H1 (cell line): ENCODE results near the gene FGF14. TPM values are rescaled to one million over a fixed set of nuclear protein-coding genes. Genes with fewer than 3 reads are reported as not detected.

Source experiments
- CTCF ChIA-PET: fragments of 300-600 bp; sonication (Branson Sonifier 250); formaldehyde crosslinking; loops from one replicate; lab custom pipeline; 2021; ENCODE audit not compliant: partially characterized antibody; lab: Charles Lee
- POLR2A ChIA-PET: fragments of 300-600 bp; sonication (Branson Sonifier 250); formaldehyde crosslinking; loops from one replicate; lab custom pipeline; 2021; ENCODE audit warnings: inconsistent platforms; ENCODE audit not compliant: partially characterized antibody; lab: Charles Lee
- DNase-seq, 2 experiments: peaks; one replicate each; pipeline versions ENCODE4 v3.0.0 to v3.0.0-alpha.2; 2010 to 2022; ENCODE audit warnings: low spot score in 2 of 2, low read depth in 1 of 2, mixed read lengths in 1 of 2
- FAIRE-seq: peaks from 2 replicates; lab custom pipeline; 2011; peaks lifted over from hg19 to GRCh38; lab: Jason Lieb, UNC
- H2AFZ ChIP-seq: 2 replicates; pipeline ENCODE4 v1.8.1; 2012; ENCODE audit warnings: low read length, inconsistent platforms
- H2AK5ac ChIP-seq: 2 replicates; pipeline ENCODE4 v1.6.1; 2013; ENCODE audit warnings: low read depth, low read length
- H2BK120ac ChIP-seq: replicated peaks from 2 replicates; pipeline ENCODE3; 2013; ENCODE audit warnings: low read depth, low read length, inconsistent platforms
- H2BK12ac ChIP-seq: 2 replicates; pipeline ENCODE4 v1.6.1; 2013; ENCODE audit warnings: low read depth, low read length
- H2BK15ac ChIP-seq: 2 replicates; pipeline ENCODE4 v1.6.1; 2013; ENCODE audit warnings: low read length
- H2BK20ac ChIP-seq: 2 replicates; pipeline ENCODE4 v1.6.1; 2013; ENCODE audit warnings: low read length
- H2BK5ac ChIP-seq: 2 replicates; pipeline ENCODE4 v1.6.1; 2013; ENCODE audit warnings: low read depth, low read length
- H3K14ac ChIP-seq: 2 replicates; pipeline ENCODE4 v1.6.1; 2013; ENCODE audit warnings: inconsistent platforms; ENCODE audit not compliant: insufficient read length
- H3K18ac ChIP-seq: 2 replicates; pipeline ENCODE4 v1.6.1; 2013; ENCODE audit warnings: low read length; ENCODE audit errors: extremely low read depth
- H3K23ac ChIP-seq: 2 replicates; pipeline ENCODE4 v1.6.1; 2013; ENCODE audit warnings: inconsistent platforms; ENCODE audit not compliant: insufficient read length
- H3K23me2 ChIP-seq: 2 replicates; pipeline ENCODE4 v1.6.1; 2013; ENCODE audit warnings: low read depth, low read length
- H3K27ac ChIP-seq: 2 replicates; pipeline ENCODE4 v1.6.1; 2011; ENCODE audit warnings: low read depth, low read length, inconsistent platforms
- H3K27me3 ChIP-seq, 4 experiments: replicated peaks in 1 of 4; 1 replicate in 1 of 4; 2 replicates in 3 of 4; pipeline versions ENCODE4 v1.6.1 to v1.8.1; 2011 to 2013; ENCODE audit warnings: low read length in 3 of 4, mild to moderate bottlenecking in 3 of 4, inconsistent platforms in 2 of 4, mixed read lengths in 2 of 4, moderate library complexity in 1 of 4; ENCODE audit not compliant: control insufficient read depth in 3 of 4, insufficient read depth in 3 of 4; ENCODE audit errors: extremely low read depth in 1 of 4
- H3K36me3 ChIP-seq, 4 experiments: 2 replicates each; pipeline versions ENCODE4 v1.6.1 to v1.8.1; 2011 to 2013; ENCODE audit warnings: mild to moderate bottlenecking in 4 of 4, low read length in 3 of 4, moderate library complexity in 2 of 4, control low read depth in 1 of 4, inconsistent platforms in 1 of 4; ENCODE audit not compliant: insufficient read depth in 4 of 4, control insufficient read depth in 2 of 4
- H3K4ac ChIP-seq: replicated peaks from 2 replicates; pipeline ENCODE3; 2013; ENCODE audit warnings: low read length, low read depth, mixed read lengths, inconsistent platforms; ENCODE audit not compliant: insufficient read length
- H3K4me1 ChIP-seq, 4 experiments: replicated peaks in 1 of 4; 1 replicate in 1 of 4; 2 replicates in 3 of 4; pipeline versions ENCODE4 v1.6.1 to v1.8.1; 2011 to 2013; ENCODE audit warnings: low read length in 3 of 4, inconsistent platforms in 2 of 4, mixed read lengths in 1 of 4; ENCODE audit not compliant: insufficient read depth in 4 of 4, control insufficient read depth in 3 of 4
- H3K4me2 ChIP-seq, 2 experiments: 2 replicates each; pipeline versions ENCODE4 v1.6.1 to v1.8.1; 2011 to 2013; ENCODE audit warnings: low read depth in 2 of 2, low read length in 2 of 2, control low read depth in 1 of 2, inconsistent platforms in 1 of 2, mild to moderate bottlenecking in 1 of 2; ENCODE audit not compliant: insufficient read depth in 1 of 2
- H3K4me3 ChIP-seq, 4 experiments: fragments of 200-600, 300-600 bp in 1 of 4; sonication (generic), shearing (Covaris generic), sonication (Bioruptor Twin) in 1 of 4; 2 replicates each; pipeline versions ENCODE4 v1.5.1 to v1.8.1; 2011 to 2016; ENCODE audit warnings: low read length in 4 of 4, low read depth in 3 of 4, control low read depth in 2 of 4, inconsistent platforms in 2 of 4, mild to moderate bottlenecking in 2 of 4, mixed read lengths in 1 of 4, moderate library complexity in 1 of 4; ENCODE audit not compliant: insufficient read depth in 2 of 4; ENCODE audit errors: extremely low read depth in 1 of 4
- H3K56ac ChIP-seq: replicated peaks from 2 replicates; pipeline ENCODE3; 2013; ENCODE audit warnings: low read depth, mild to moderate bottlenecking, mixed read lengths, low read length, inconsistent platforms; ENCODE audit not compliant: insufficient read length
- H3K79me1 ChIP-seq: 2 replicates; pipeline ENCODE4 v1.6.1; 2013; ENCODE audit warnings: low read depth, low read length, control low read depth
- H3K79me2 ChIP-seq, 2 experiments: 2 replicates each; pipeline versions ENCODE4 v1.6.1 to v1.8.1; 2012 to 2013; ENCODE audit warnings: low read length in 2 of 2, mild to moderate bottlenecking in 2 of 2, inconsistent platforms in 1 of 2; ENCODE audit not compliant: insufficient read depth in 2 of 2, control insufficient read depth in 1 of 2
- H3K9ac ChIP-seq, 4 experiments: replicated peaks in 1 of 4; 1 replicate in 1 of 4; 2 replicates in 3 of 4; pipeline versions ENCODE4 v1.6.1 to v1.8.1; 2011 to 2013; ENCODE audit warnings: low read depth in 3 of 4, low read length in 3 of 4, control low read depth in 2 of 4, mild to moderate bottlenecking in 2 of 4, moderate library complexity in 2 of 4, inconsistent platforms in 1 of 4; ENCODE audit errors: extremely low read depth in 1 of 4
- H3K9me3 ChIP-seq, 2 experiments: 2 replicates each; pipeline versions ENCODE4 v1.6.1 to v1.8.1; 2012 to 2013; ENCODE audit warnings: mild to moderate bottlenecking in 2 of 2, moderate library complexity in 2 of 2, control low read depth in 1 of 2, inconsistent platforms in 1 of 2, low read depth in 1 of 2, low read length in 1 of 2, mixed read lengths in 1 of 2; ENCODE audit not compliant: insufficient read depth in 2 of 2
- H4K20me1 ChIP-seq, 2 experiments: replicated peaks in 1 of 2; 2 replicates each; pipeline versions ENCODE3 to v1.8.1; 2011 to 2013; ENCODE audit warnings: inconsistent platforms in 2 of 2, low read length in 2 of 2, mild to moderate bottlenecking in 1 of 2; ENCODE audit not compliant: insufficient read depth in 2 of 2, control insufficient read depth in 1 of 2
- H4K5ac ChIP-seq: 2 replicates; pipeline ENCODE4 v1.6.1; 2013; ENCODE audit warnings: low read length, low read depth, mixed read lengths, inconsistent platforms; ENCODE audit not compliant: insufficient read length
- H4K8ac ChIP-seq: 2 replicates; pipeline ENCODE4 v1.8.0; 2013; ENCODE audit warnings: mild to moderate bottlenecking, moderate library complexity, low read length, inconsistent platforms; ENCODE audit not compliant: insufficient read depth; ENCODE audit errors: extremely low read depth
- H4K91ac ChIP-seq: replicated peaks from 2 replicates; pipeline ENCODE3; 2013; ENCODE audit warnings: low read length, mixed read lengths, inconsistent platforms; ENCODE audit not compliant: insufficient read length
- CHD1 ChIP-seq: IDR thresholded peaks from 2 replicates; pipeline ENCODE4 v1.6.1; 2012; ENCODE audit warnings: low read depth, low read length, improper control_type of control experiment
- EZH2 ChIP-seq: fragments of 200-600 bp; sonication (generic); IDR thresholded peaks from 2 replicates; pipeline ENCODE4 v1.7.1; 2012; ENCODE audit warnings: low read depth, mild to moderate bottlenecking, moderate library complexity, low read length, inconsistent platforms; ENCODE audit not compliant: severe bottlenecking
- HDAC2 ChIP-seq, 2 experiments: fragments of 300-600 bp in 1 of 2; sonication (generic) in 1 of 2; IDR thresholded peaks; 2 replicates each; pipeline ENCODE4 v1.6.1; 2011 to 2012; ENCODE audit warnings: low read depth in 2 of 2, low read length in 2 of 2, mild to moderate bottlenecking in 2 of 2, moderate library complexity in 2 of 2, borderline replicate concordance in 1 of 2, inconsistent platforms in 1 of 2
- NANOG ChIP-seq: IDR thresholded peaks from 2 replicates; pipeline ENCODE4 v1.6.1; 2011; ENCODE audit warnings: low read length, low read depth, mild to moderate bottlenecking, inconsistent platforms; ENCODE audit not compliant: insufficient read depth, poor library complexity, severe bottlenecking
- NRF1 ChIP-seq: IDR thresholded peaks from 2 replicates; pipeline ENCODE4 v1.6.1; 2011; ENCODE audit warnings: mild to moderate bottlenecking, low read depth, low read length, improper control_type of control experiment
- RAD21 ChIP-seq, 2 experiments: IDR thresholded peaks in 1 of 2; conservative IDR thresholded peaks in 1 of 2; 2 replicates each; pipeline ENCODE4 v1.6.1; 2011; ENCODE audit warnings: low read depth in 2 of 2, low read length in 2 of 2, improper control_type of control experiment in 1 of 2, inconsistent platforms in 1 of 2, mild to moderate bottlenecking in 1 of 2, moderate library complexity in 1 of 2
- RXRA ChIP-seq: IDR thresholded peaks from 2 replicates; pipeline ENCODE4 v1.6.1; 2011; ENCODE audit warnings: low read depth, mild to moderate bottlenecking, low read length, moderate library complexity; ENCODE audit not compliant: insufficient read depth
- SP1 ChIP-seq: IDR thresholded peaks from 2 replicates; pipeline ENCODE4 v1.6.1; 2011; ENCODE audit warnings: low read depth, low read length
- SRF ChIP-seq: IDR thresholded peaks from 2 replicates; pipeline ENCODE4 v1.6.1; 2011; ENCODE audit warnings: mild to moderate bottlenecking, low read depth, low read length, moderate library complexity
- SUZ12 ChIP-seq: fragments of 200-600 bp; sonication (generic); IDR thresholded peaks from 2 replicates; pipeline ENCODE4 v1.6.1; 2012; ENCODE audit warnings: mild to moderate bottlenecking, inconsistent platforms, low read length, moderate library complexity, mixed read lengths
- WGBS, 2 experiments: shearing (Covaris generic) in 1 of 2; methylation state at CpG; one replicate each; pipeline versions ENCODE4 v1.1.6 to v1.1.7; 2013 to 2015; ENCODE audit warnings: low lambda C conversion rate in 2 of 2, mixed read lengths in 2 of 2, inconsistent platforms in 1 of 2, low coverage in 1 of 2, missing lambda C conversion rate in 1 of 2; ENCODE audit not compliant: insufficient replicate concordance in 2 of 2, insufficient coverage in 1 of 2, insufficient read length in 1 of 2; ENCODE audit errors: extremely low coverage in 1 of 2, missing lambda C conversion rate in 1 of 2; 5-methylcytosine and 5-hydroxymethylcytosine counted together
- polyA plus RNA-seq, 7 experiments: library from polyadenylated mRNA; depleted of rRNA in 3 of 7; stranded (reverse) in 5 of 7; unstranded in 2 of 7; fragments of >200 nt in 5 of 7; fragments of 200-250 nt in 2 of 7; gene quantifications; 1 replicate in 5 of 7; 2 replicates in 1 of 7; 4 replicates in 1 of 7; pipeline versions ENCODE4 v1.2.1 to v1.2.3, GENCODE V29; 2011 to 2013; ENCODE audit warnings: missing spikeins in 2 of 7, mixed read lengths in 2 of 7
- total RNA-seq: library from RNA; stranded (reverse); fragmentation: NEBNext Ultra II Directional; extraction: Animal tissue kit (Norgen Biotek cat#: 25700); gene quantifications from 2 replicates; pipeline ENCODE4 v1.2.1, GENCODE V29; 2021
- TF ChIP-seq, protein P1 (sequence below), 3 experiments: IDR thresholded peaks; 1 replicate in 2 of 3; 2 replicates in 1 of 3; pipeline versions ENCODE4 v1.5.1 to v1.6.1; 2011; ENCODE audit warnings: low read length in 3 of 3, mild to moderate bottlenecking in 3 of 3, inconsistent platforms in 2 of 3, low read depth in 1 of 3, moderate library complexity in 1 of 3; ENCODE audit not compliant: insufficient read depth in 1 of 3; ENCODE audit errors: control extremely low read depth in 1 of 3

Gene FGF14
- total and polyA plus RNA-seq, 2 of the 8 experiments (the other 6 are each of a cell fraction or from before 2014, with no cell fraction given) = 0.05 to 0.58 TPM

GRCh38 chr13:102422690-102423089 is 20.8 kb upstream of the FGF14 start:
- no peak overlapping the region for H2BK15ac ChIP-seq
- H4K5ac ChIP-seq = no peak overlapping the region
- H4K8ac ChIP-seq = no peak overlapping the region
- H3K4me2 ChIP-seq = no peak overlapping the region
- 0 out of 4 replicates have a peak, but pooled peaks cover 0 to 5% of the 10 kb centered on the region in 2 experiments for H3K9me3 ChIP-seq
- ChIA-PET CTCF (interaction anchor here (0.6 kb wide), 1 partner anchor 1364 kb away, joined by 3 read pairs; no protein-coding TSS in a partner anchor), POLR2A (no interaction called here)
- no peak overlapping the region for H3K4me3 ChIP-seq
- no peak overlapping the region for H3K9ac ChIP-seq
- no peak overlapping the region for H3K27ac ChIP-seq
- H2BK20ac ChIP-seq = no peak overlapping the region
- H3K23ac ChIP-seq = no peak overlapping the region
- H2BK120ac ChIP-seq = no peak overlapping the region
- no peaks in the 10 kb centered on the region for H3K27me3 ChIP-seq
- H4K91ac ChIP-seq = no peak overlapping the region
- H3K18ac ChIP-seq = no peak overlapping the region
- no peak overlapping the region for H2BK5ac ChIP-seq
- H3K36me3 ChIP-seq = no peaks in the 10 kb centered on the region
- H3K56ac ChIP-seq = no peak overlapping the region
- no peaks in the 10 kb centered on the region for H3K4me1 ChIP-seq
- DNase-seq (no peak), FAIRE-seq (no peak)
- H3K23me2 ChIP-seq = no peaks in the 10 kb centered on the region
- H3K14ac ChIP-seq = no peak overlapping the region
- H2BK12ac ChIP-seq = no peak overlapping the region
- no peaks in the 10 kb centered on the region for H3K79me1 ChIP-seq
- H2AK5ac ChIP-seq = no peak overlapping the region
- WGBS, 2 experiments = 94% methylated on average over 2 of the region's 2 CpGs; no CpG with 5 or more reads in 1 of the 2 experiments
- H4K20me1 ChIP-seq = no peaks in the 10 kb centered on the region
- no peaks in the 10 kb centered on the region for H3K79me2 ChIP-seq
- no peak overlapping the region for H2AFZ ChIP-seq
- H3K4ac ChIP-seq = no peak overlapping the region
- TF ChIP-seq EZH2 (no peak), NRF1 (no peak), SRF (no peak), RXRA (no peak), SUZ12 (no peak), NANOG (no peak), HDAC2 (IDR thresholded peaks at IDR 0.05; ENCODE audit: borderline replicate concordance in 1 of 2, low read depth in 2 of 2, low read length in 2 of 2) (no peak), CHD1 (no peak), SP1 (no peak), RAD21 (IDR thresholded peaks at IDR 0.05 in 1 of 2, conservative IDR thresholded peaks at IDR 0.05 in 1 of 2; ENCODE audit: low read depth in 2 of 2, low read length in 2 of 2) (no peak)
- TF ChIP-seq, protein P1, sequence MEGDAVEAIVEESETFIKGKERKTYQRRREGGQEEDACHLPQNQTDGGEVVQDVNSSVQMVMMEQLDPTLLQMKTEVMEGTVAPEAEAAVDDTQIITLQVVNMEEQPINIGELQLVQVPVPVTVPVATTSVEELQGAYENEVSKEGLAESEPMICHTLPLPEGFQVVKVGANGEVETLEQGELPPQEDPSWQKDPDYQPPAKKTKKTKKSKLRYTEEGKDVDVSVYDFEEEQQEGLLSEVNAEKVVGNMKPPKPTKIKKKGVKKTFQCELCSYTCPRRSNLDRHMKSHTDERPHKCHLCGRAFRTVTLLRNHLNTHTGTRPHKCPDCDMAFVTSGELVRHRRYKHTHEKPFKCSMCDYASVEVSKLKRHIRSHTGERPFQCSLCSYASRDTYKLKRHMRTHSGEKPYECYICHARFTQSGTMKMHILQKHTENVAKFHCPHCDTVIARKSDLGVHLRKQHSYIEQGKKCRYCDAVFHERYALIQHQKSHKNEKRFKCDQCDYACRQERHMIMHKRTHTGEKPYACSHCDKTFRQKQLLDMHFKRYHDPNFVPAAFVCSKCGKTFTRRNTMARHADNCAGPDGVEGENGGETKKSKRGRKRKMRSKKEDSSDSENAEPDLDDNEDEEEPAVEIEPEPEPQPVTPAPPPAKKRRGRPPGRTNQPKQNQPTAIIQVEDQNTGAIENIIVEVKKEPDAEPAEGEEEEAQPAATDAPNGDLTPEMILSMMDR (IDR thresholded peaks at IDR 0.05; ENCODE audit: control extremely low read depth in 1 of 3, insufficient read depth in 1 of 3, low read depth in 1 of 3, low read length in 3 of 3) = no peak
